Stimulated activated naive B cell treated with anti-CD40 and anti-IgM and Interleukin-4, amounts not matched to agents 10 μg/mL and 1 μg/mL and 100 μg/mL, for 72 hours (primary cell): ENCODE results near the gene FRAS1.
A peak's percentile ranks its signal among the peaks of the same experiment; 100 is the strongest.
"Not testable (repeated sequence)": the region's sequence is repeated elsewhere in the genome, so short reads cannot be mapped to it uniquely, and the experiment has no call there.

Source experiments
- ATAC-seq, 2 donors: fragments of 150-1000 bp; cut with Tn5 transposase; replicated peaks; 2 replicates each; pipeline ENCODE4 v1.10.0; 2021; ENCODE audit warnings: moderate library complexity in 1 of 2
- DNase-seq: peaks from one replicate; pipeline ENCODE4 v3.0.0; 2021
- H3K27ac Mint-ChIP-seq: one replicate; pipeline ENCODE4 v1.8.0; 2022; ENCODE audit warnings: mild to moderate bottlenecking, mixed read lengths
- H3K27me3 Mint-ChIP-seq, 2 donors: one replicate each; pipeline ENCODE4 v1.8.0; 2022; ENCODE audit warnings: mixed read lengths in 2 of 2
- H3K36me3 Mint-ChIP-seq, 2 donors: one replicate each; pipeline ENCODE4 v1.8.0; 2022; ENCODE audit warnings: mixed read lengths in 2 of 2, mild to moderate bottlenecking in 1 of 2
- H3K4me1 Mint-ChIP-seq, 2 donors: one replicate each; pipeline ENCODE4 v1.8.0; 2022; ENCODE audit warnings: mixed read lengths in 2 of 2, mild to moderate bottlenecking in 1 of 2
- H3K4me3 Mint-ChIP-seq, 2 donors: one replicate each; pipeline ENCODE4 v1.8.0; 2022; ENCODE audit warnings: mild to moderate bottlenecking in 2 of 2, mixed read lengths in 2 of 2, moderate library complexity in 1 of 2
- H3K9me3 Mint-ChIP-seq, 2 donors: one replicate each; pipeline ENCODE4 v1.8.0; 2022; ENCODE audit warnings: mixed read lengths in 2 of 2, mild to moderate bottlenecking in 1 of 2

Gene FRAS1

DNA sequence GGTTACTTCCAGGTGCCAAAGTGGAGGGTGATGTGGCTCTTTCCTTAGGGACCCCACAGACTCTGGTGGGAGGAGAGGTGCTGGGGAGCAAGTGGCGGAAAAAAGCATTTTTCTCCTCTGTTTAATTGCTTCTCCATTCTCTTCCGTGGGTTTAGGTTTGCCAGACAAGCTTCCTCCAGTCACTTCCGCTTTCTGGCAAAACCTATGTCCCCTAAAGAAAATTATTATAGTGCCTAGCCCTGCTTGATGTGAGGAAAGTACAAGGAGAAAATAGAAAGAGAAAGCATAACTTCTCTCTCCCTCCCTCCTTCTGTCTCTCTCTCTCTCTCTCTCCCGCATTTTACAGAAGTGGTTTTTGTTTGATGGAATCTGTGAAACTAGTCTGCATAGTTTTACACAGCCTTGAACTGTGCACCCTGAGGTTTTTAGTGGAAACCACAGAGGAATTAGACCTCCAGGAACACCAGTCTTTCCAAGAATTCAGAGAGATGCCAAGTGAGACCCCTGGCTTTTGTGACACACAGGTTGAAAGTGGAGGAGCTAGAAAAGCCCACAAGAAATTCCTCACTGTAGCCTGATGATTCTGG is 263.3 kb downstream of the FRAS1 start:
- no peak overlapping the region for H3K27ac Mint-ChIP-seq
- H3K4me1 Mint-ChIP-seq = peaks cover 8 to 9% of the 10 kb centered on the region in 2 donors
- ATAC-seq (peak in 1 of 2 donors; percentile 38), DNase-seq (no peak)
- no peaks in the 10 kb centered on the region for H3K9me3 Mint-ChIP-seq
- no peak overlapping the region for H3K4me3 Mint-ChIP-seq
- H3K27me3 Mint-ChIP-seq = peaks cover 11 to 14% of the 10 kb centered on the region in 2 donors
- H3K36me3 Mint-ChIP-seq = no peaks in the 10 kb centered on the region

DNA sequence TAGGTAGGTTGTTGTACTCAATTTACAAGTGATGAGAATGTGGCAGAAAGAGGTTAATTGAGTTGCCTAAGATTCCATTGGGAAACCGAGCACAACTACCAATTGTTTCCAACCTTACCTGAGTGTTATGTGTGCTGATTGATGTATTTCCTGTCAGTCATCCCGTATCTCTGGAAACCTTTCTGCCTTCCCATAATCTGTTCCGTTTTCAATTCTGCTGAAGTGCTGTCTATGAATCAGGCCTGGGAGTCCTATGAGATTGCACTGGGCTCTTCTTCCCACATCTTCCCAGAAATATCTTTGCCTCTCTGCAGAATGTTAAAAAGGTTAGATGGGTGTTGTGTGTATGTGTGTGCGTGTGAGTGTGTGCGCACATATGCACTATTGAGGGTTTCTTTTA is 264.9 kb downstream of the FRAS1 start:
- DNase-seq (no peak), ATAC-seq (no peak)
- no peaks in the 10 kb centered on the region for H3K36me3 Mint-ChIP-seq
- H3K4me1 Mint-ChIP-seq = peaks cover 8 to 9% of the 10 kb centered on the region in 2 donors
- H3K27ac Mint-ChIP-seq = no peak overlapping the region
- H3K9me3 Mint-ChIP-seq = no peaks in the 10 kb centered on the region
- no peak overlapping the region for H3K4me3 Mint-ChIP-seq
- peaks cover 16 to 19% of the 10 kb centered on the region in 2 donors for H3K27me3 Mint-ChIP-seq

GRCh38 chr4:78323439-78323838 is 266.3 kb downstream of the FRAS1 start:
- H3K27ac Mint-ChIP-seq = no peak overlapping the region

GRCh38 chr4:78324625-78325024 is 267.5 kb downstream of the FRAS1 start:
- Mint-ChIP-seq H3K27me3 (peaks cover 15 to 16% of the 10 kb centered on the region in 2 donors), H3K27ac (no peak overlapping the region), H3K36me3 (no peaks in the 10 kb centered on the region), H3K4me1 (peaks cover 8 to 9% of the 10 kb centered on the region in 2 donors), H3K4me3 (no peak overlapping the region), H3K9me3 (no peaks in the 10 kb centered on the region)
- no peak for DNase-seq
- ATAC-seq = no peak

More at GRCh38 chr4:78323439-78323838, 266.3 kb downstream of the FRAS1 start:
- H3K9me3 Mint-ChIP-seq = no peaks in the 10 kb centered on the region
- no peak for ATAC-seq
- H3K4me1 Mint-ChIP-seq = peaks cover 8 to 9% of the 10 kb centered on the region in 2 donors
- no peak overlapping the region for H3K4me3 Mint-ChIP-seq
- no peaks in the 10 kb centered on the region for H3K36me3 Mint-ChIP-seq
- DNase-seq = no peak
- H3K27me3 Mint-ChIP-seq = peaks cover 16 to 19% of the 10 kb centered on the region in 2 donors

GRCh38 chr4:78325271-78326157 is 268.4 kb downstream of the FRAS1 start:
- peaks cover 10 to 15% of the 10 kb centered on the region in 2 donors for H3K27me3 Mint-ChIP-seq
- no peaks in the 10 kb centered on the region for H3K36me3 Mint-ChIP-seq
- H3K4me3 Mint-ChIP-seq = no peak overlapping the region
- DNase-seq (no peak), ATAC-seq (no peak)
- no peak overlapping the region for H3K27ac Mint-ChIP-seq
- H3K4me1 Mint-ChIP-seq = peaks cover 3% of the 10 kb centered on the region in 2 donors
- H3K9me3 Mint-ChIP-seq = no peaks in the 10 kb centered on the region

DNA sequence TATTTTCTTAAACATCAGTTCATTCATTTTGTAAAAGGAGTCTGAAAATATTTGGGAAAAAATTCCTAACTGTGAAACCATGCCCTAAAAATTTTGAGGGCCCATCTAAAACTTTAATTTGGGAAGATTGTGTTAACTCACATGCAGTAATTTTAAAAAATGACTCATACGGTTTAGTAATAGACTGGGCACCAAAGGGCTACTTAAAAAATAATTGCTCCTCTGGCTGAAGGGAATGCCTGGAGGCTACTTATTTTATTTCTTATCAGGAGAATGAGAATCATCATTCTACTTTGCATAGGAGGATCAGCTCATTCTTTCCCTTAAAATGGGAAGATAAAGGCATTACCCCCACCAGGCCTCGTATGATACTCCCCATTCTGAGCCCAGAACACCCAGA is 271.5 kb downstream of the FRAS1 start:
- peaks cover 10 to 15% of the 10 kb centered on the region in 2 donors for H3K27me3 Mint-ChIP-seq
- not testable (repeated sequence) for ATAC-seq, H3K27ac Mint-ChIP-seq, H3K4me1 Mint-ChIP-seq, DNase-seq, H3K9me3 Mint-ChIP-seq, H3K36me3 Mint-ChIP-seq, H3K4me3 Mint-ChIP-seq

- Mint-ChIP-seq H3K4me1 (no peaks in the 10 kb centered on the region), H3K27ac (no peak overlapping the region), H3K36me3 (no peaks in the 10 kb centered on the region), H3K27me3 (peaks cover 7 to 12% of the 10 kb centered on the region in 2 donors), H3K4me3 (no peak overlapping the region), H3K9me3 (peaks cover 0 to 2% of the 10 kb centered on the region in 2 donors)
- ATAC-seq (no peak), DNase-seq (no peak)
These were observed 274.1 kb downstream of the FRAS1 start for GRCh38 chr4:78331186-78331585.

DNA sequence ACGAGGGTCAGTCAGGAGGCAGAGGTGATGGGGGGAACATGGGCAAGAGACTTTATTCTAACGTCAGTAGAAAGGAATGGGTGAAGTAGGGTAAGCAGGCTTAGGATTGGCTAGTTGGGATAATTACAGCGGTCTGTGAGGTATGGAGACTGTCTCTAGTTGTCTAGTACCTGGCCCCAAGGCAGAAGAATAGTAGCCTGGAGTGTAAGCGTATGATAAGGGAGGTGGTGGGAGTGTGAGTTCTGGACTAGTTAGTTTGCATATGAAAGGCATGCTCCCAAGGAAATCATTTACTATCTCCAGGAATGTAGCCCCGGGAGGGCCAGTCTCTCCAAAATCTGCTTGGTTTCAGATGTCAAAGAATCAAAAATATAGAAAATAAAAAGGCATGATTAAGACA is 274.8 kb downstream of the FRAS1 start:
- H3K4me1 Mint-ChIP-seq = no peaks in the 10 kb centered on the region
- H3K4me3 Mint-ChIP-seq = no peak overlapping the region
- H3K9me3 Mint-ChIP-seq = peaks cover 0 to 2% of the 10 kb centered on the region in 2 donors
- H3K27me3 Mint-ChIP-seq = peaks cover 5 to 15% of the 10 kb centered on the region in 2 donors
- DNase-seq (no peak), ATAC-seq (no peak)
- no peak overlapping the region for H3K27ac Mint-ChIP-seq
- no peaks in the 10 kb centered on the region for H3K36me3 Mint-ChIP-seq

- Mint-ChIP-seq H3K27ac (no peak overlapping the region), H3K4me1 (no peaks in the 10 kb centered on the region), H3K4me3 (no peak overlapping the region), H3K27me3 (peaks cover 5 to 18% of the 10 kb centered on the region in 2 donors), H3K9me3 (peaks cover 0 to 2% of the 10 kb centered on the region in 2 donors), H3K36me3 (no peaks in the 10 kb centered on the region)
- ATAC-seq = no peak
- no peak for DNase-seq
These were observed 275.9 kb downstream of the FRAS1 start for GRCh38 chr4:78332976-78333375.

DNA sequence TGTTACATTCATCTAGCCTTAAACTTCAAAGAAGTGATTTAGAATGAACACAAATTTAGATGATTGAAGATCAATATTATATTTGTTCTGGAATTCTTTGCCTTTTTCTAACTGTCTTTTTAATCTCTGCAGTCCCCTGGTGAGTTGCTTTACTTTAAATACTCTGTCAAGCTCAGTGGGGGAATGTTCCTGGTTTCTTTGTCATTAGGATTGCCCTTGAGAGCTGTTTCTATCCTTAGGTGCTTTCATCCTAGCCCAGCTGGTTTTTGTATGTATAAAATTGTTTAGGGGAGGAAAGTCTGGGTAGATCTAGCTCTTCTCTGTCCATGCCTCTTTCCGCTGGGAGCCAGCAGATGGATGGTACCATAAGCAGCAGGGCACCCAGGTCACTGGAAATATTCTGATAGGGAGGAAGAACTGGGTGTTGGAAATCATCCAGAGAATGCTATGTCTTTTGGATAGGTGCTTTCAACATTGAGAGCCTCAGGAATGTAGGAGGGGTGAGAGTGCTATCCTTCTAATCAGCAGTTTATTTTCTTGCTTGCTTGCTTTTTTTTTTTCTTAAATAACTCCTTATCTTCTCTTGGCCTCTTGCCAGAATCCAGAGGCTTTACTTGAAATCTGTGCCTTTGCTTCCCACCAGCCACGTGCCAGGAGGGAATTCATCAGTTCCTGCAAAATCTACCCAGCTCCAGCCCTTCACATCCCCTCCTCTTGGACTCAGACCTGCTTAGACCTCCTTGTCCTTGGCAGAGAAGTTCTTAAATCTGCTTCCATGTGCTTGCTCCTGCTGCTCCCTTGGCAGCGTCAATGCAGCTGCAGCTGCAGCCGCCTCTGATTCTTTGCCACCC is 279.2 kb downstream of the FRAS1 start:
- Mint-ChIP-seq H3K4me3 (no peak overlapping the region), H3K36me3 (no peaks in the 10 kb centered on the region), H3K27ac (no peak overlapping the region), H3K4me1 (no peaks in the 10 kb centered on the region), H3K27me3 (peaks cover 23 to 39% of the 10 kb centered on the region in 2 donors), H3K9me3 (peaks cover 0 to 2% of the 10 kb centered on the region in 2 donors)
- DNase-seq (no peak), ATAC-seq (no peak)

DNA sequence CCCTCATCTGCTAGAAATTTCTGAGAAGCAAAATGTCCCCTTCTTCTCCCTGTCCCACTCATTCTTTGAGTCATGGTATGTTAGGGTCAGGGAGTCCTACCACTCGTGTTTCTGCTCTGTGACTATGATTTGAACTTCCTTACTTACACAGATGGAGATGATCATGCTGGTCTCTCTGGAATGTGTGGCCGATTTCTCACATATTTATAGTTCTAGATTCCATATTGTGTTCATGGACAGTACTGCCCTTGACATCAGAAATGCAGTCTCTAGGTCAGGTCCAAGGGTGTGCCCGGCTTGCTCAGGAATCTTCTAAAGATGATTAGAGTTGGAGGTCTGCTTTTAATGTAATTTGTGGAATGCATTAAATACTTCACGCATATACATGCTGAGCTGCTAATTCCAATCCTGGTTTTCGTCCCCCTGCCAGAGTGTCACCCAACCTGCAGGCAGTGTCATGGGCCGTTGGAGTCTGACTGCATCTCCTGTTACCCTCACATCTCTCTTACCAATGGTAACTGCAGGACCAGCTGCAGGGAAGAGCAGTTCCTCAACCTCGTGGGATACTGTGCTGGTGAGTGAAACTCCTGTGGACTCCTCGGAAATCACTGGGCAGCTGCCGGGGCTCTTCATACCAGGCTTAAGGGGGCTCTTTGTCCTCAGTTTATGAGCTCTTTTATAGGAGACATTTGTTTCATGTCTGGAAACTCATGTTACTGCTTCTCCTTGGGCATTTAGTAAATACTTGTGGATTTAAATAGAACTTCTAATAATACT is 280.3 kb downstream of the FRAS1 start:
- no peak overlapping the region for H3K4me3 Mint-ChIP-seq
- H3K9me3 Mint-ChIP-seq = peaks cover 0 to 2% of the 10 kb centered on the region in 2 donors
- H3K27me3 Mint-ChIP-seq = peaks cover 23 to 30% of the 10 kb centered on the region in 2 donors
- no peaks in the 10 kb centered on the region for H3K4me1 Mint-ChIP-seq
- no peak for DNase-seq
- H3K36me3 Mint-ChIP-seq = no peaks in the 10 kb centered on the region
- H3K27ac Mint-ChIP-seq = no peak overlapping the region
- ATAC-seq = no peak

DNA sequence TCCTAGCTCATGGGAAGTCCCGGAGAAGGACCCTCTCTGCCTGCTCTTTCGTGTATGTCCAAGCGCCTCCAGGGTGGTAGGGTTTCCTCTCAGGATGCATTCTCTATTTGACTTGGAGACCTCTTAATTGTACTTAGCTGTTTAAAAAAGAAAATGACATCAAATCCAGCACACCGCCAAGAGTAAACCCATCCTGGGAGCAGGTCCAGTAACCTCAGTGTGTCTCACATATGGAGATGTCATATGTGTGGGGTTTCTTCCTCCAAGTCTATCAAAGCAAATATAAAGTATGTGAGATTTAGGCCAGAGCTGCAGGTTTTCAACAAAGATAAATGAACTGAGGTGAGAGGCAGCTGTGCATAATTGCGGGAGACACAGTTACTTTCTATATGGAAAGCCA is 285.0 kb downstream of the FRAS1 start:
- Mint-ChIP-seq H3K27me3 (peaks cover 18 to 24% of the 10 kb centered on the region in 2 donors), H3K4me3 (no peak overlapping the region), H3K4me1 (no peaks in the 10 kb centered on the region), H3K9me3 (no peaks in the 10 kb centered on the region), H3K36me3 (no peaks in the 10 kb centered on the region), H3K27ac (no peak overlapping the region)
- DNase-seq (no peak), ATAC-seq (no peak)

DNA sequence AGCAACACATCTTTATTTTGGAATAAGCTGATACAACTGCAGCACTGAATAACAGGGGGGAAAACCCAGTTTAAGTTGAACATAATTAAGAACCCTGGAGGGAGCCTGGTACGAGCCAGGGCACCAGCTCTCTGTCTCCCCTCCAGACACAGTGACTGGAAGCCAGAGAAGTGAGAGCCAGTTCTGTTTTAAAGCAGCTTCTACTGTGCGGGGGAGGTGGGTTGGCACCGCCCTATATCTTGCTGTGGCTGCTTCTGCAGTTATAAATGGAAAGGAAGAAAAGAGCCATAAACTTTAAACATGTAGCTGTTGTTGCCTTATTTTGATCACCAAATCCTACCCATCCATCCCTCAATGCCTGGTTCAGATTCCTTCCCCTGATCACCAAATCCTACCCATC is 286.6 kb downstream of the FRAS1 start:
- H3K9me3 Mint-ChIP-seq = no peaks in the 10 kb centered on the region
- H3K27me3 Mint-ChIP-seq = peaks cover 13 to 14% of the 10 kb centered on the region in 2 donors
- no peaks in the 10 kb centered on the region for H3K36me3 Mint-ChIP-seq
- H3K4me1 Mint-ChIP-seq = no peaks in the 10 kb centered on the region
- no peak overlapping the region for H3K27ac Mint-ChIP-seq
- DNase-seq (no peak), ATAC-seq (no peak)
- H3K4me3 Mint-ChIP-seq = no peak overlapping the region

DNA sequence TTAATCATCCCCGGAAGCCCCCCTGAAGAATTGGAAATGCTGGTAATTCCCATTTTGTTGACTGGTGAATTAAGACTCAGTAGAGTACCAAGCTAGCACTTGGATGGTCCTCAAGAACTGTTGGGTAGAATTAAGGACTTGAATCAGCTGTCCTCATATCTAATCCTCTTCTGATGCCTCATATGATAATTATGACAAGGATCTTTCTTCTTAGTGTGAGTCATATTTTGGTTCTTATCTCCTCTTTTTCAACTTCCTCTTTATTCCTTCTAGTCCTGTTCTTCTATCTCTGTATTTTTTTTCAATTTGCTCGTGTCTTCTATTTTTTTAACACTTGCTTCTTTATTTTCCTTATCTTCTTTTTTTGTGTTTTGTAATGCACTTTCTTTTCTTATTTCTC is 288.1 kb downstream of the FRAS1 start:
- Mint-ChIP-seq H3K27me3 (peaks cover 5 to 8% of the 10 kb centered on the region in 2 donors), H3K4me1 (no peaks in the 10 kb centered on the region), H3K36me3 (no peaks in the 10 kb centered on the region), H3K4me3 (no peak overlapping the region), H3K27ac (no peak overlapping the region), H3K9me3 (no peaks in the 10 kb centered on the region)
- DNase-seq = no peak
- ATAC-seq = peak in 1 of 2 donors; percentile 31
